EH (cell line): ENCODE results near the gene XBP1.
"Not testable (repeated sequence)": the region's sequence is repeated elsewhere in the genome, so short reads cannot be mapped to it uniquely, and the experiment has no call there.

Experiments used
- DNase-seq: peaks from one replicate; pipeline ENCODE4 v3.0.0-alpha.2; 2015; ENCODE audit warnings: low read depth

XBP1 gene

DNA sequence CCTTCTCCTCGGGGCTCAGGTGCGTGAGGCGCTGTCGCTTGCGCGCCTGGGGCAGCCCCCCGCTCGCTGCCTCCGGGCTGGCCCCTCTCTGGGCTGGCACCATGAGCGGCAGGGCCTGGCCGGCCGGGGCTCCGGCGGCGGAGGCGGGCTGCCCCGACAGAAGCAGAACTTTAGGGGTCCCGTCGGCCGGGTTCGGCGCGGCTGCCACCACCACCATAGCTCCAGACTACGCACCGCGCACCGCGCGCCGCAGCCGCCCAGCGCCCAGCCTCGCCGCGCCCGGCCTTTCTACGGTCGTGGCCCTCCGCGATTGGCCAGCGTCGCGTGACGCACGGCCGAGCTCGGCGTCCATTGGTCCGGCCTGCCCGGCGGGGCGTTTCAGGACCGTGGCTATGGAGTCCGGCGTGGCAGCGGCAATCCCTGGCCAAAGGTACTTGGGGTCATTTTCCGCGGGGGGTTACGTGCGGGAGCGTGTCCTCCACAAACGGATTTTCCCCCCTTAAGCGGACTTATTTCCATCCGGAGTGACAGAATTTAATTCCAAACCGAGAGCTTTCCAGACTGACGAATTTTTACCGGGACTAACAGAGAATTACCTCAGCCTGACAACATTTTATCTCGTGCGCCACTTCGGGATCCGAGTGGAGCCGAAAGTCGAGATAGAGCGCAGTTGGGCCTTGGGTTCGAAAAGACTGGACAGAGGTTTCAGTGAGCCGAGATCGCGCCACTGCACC lies at the start of gene XBP1:
Gene XBP1 (minus strand): TSS at position 262 of the 734 bp plus-strand sequence.
- peak; percentile 94 for DNase-seq

DNA sequence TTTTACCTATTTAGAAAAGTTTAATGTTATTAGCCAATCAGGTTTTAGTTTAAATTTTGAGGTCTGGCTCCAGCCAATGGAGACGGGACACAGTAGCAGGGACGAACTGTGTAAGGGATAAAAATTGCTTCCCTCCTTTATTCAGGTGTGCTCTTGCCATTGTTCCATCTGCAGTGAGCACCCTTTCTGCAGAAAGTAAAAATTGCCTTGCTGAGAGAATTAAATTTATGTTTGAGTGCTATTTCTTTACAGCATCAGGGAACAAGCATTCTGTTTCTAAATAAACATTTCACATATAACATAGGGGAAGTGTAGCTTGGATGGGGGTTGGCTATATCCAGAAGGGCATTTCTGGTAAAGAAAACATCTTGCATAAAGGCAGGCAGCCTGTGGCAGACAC lies 46.6 kb upstream of the XBP1 start:
- DNase-seq: no peak

DNA sequence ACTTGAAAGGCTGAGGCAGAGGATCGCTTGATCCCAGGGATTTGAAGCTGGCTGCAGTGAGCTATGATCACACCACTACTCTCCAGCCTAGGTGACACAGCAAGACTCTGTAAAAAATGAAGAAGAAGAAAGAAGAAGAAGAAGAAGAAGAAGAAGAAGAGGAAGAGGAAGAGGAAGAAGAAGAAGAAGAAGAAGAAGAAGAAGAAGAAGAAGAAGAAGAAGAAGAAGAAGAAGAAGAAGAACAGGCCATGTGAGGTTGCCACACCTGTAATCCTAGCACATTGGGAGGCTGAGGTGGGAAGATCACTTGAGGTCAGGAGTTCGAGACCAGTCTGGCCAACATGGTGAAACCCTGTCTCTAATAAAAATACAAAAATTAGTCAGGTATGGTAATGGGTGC lies 43.9 kb upstream of the XBP1 start:
- DNase-seq: not testable (repeated sequence)

DNA sequence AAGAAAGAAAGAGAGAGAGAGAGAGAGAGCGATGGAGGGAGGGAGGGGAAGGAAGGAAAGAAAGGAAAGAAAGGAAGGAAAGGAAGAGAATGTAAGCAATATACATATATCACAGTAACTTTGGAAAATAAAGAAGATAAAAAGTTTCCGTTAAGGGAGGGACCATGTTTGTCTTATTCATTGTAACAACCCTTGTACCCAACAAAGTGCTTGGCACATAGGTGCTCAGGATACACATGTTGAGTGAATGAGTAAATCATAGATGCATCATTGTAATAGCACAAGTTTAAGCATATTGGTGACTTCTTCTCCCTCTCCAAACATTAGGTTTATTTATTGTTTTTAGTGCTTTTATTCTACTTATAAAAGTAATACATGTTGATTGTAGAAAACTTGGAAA lies 43.3 kb upstream of the XBP1 start:
- no peak for DNase-seq

DNA sequence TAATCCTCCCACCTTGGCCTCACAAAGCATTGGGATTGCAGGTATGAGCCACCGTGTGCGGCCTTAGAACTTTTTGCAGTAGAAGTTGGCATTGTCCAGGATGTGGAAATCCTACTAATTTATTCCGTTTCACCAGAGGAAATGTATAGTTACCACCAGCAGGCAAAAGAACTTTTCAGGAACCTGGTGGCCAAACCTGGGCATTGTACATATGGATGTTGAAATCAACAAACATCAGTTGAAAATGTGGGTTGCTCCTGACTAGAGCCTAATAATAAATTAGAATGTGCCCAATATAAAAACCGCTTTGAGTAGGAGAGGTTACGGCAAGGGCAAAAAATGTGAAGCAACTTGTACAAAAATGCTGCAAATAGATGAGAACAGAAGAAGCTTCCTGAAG lies 40.7 kb upstream of the XBP1 start:
- DNase-seq: no peak

DNA sequence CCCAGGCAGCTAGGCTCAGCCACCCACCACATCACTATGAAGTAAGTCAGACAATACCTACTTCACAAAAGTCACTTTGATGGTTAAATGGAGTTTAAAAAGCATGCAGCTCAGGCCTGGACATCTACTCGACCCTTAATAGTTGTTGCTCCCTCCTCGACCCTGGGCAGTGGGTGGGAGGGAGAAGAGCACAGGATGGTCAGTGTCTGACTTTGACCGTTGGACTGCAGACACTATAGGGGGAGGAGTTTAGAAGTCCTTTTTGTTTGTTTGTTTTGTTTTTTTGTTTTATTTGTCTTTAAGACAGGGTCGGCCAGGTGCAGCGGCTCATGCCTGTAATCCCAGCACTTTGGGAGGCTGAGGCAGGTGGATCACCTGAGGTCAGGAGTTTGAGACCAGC lies 38.6 kb upstream of the XBP1 start:
- DNase-seq: no peak

DNA sequence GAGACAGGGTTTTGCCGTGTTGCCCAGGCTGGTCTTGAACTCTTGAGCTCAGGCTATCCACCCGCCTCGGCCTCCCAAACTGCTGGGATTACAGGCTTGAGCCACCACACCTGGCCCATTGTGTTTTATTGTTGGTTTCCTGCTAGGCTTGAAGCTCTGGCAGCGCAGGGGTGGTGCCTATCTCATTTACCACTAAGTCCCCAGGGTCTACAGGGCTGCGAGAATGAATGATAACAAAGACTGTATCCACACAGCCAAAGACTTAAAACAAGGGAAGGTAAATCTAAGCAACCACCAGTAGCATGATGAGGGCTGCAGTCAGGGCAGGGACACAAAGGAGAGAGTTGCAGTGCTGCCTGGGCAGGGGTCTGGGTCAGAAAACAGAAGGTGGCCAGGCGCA lies 37.3 kb upstream of the XBP1 start:
- DNase-seq: no peak

DNA sequence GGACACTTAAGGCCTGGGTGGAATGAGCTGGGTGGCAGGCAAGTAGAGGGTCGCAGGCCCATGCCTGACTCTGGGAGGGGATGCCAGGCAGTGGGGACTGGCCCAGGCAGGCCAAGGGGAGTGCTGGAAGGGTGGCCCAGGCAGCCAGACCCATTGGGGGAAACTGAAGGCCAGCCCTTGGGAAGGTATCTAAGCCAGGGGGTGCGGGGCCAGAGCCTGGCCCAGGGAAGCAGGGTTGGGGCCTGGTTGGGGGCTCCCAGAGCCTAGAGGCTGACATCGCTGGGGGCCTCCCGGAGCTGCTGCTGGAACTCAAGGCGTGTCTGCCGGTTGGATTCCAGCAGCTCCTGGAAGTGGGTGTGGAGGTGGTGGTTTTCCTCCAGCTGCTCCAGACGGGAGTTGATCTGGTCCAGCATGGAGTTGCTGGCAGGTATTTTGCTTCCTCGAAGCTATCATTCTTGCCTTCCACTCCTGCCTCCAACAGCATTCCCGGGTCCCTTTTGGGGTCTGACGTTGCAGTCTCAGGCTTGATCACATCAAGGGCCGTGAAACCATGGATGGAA lies 35.3 kb upstream of the XBP1 start:
- DNase-seq: no peak

DNA sequence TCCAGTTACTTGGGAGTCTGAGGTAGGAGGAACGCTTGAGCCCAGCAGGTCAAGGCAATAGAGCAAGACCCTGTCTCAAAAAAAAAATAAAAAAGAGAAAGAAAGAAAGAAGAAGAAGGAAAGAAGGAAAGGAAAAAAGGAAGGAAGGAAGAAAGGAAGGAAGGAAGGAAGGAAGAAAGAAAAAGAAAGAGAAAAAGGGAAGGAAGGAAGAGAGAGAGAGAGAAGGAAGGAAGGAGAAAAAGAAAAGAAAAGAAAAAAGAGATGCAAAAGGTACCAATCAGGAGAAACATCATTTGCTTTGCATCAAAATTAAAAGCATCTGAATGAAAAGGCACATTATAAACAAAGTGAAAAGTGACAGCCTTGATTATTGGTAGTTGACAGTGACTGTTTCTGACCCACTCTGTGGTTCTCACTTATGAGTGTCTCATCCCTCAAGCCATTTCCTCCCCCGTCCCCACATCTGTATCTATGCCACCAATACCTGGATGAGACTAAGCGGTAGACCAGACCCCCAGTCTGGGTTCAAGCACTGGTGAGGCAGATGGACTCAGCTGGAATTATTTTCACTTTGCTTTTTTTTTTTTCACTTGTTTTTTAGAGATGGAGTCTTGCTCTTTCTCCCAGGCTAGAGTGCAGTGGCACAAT lies 33.0 kb upstream of the XBP1 start:
- no peak for DNase-seq

DNA sequence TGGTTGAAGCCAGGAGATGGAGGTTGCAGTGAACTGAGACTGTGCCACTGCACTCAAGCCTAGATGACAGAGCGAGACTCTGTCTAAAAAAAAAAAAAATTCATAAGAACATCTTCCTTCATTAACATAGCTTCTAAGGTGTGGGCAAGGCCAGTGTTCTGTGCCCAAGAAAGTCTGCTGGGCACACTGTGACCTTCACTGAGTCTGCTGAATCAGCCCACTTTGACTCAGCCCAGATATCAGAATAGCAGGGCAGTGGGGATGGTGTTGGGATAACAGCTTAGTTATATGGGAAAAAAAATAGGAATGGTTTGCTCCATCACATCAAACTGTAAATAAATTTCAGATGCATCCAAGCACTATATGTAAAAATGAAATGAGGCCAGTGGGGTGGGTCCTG lies 32.4 kb upstream of the XBP1 start:
- no peak for DNase-seq

DNA sequence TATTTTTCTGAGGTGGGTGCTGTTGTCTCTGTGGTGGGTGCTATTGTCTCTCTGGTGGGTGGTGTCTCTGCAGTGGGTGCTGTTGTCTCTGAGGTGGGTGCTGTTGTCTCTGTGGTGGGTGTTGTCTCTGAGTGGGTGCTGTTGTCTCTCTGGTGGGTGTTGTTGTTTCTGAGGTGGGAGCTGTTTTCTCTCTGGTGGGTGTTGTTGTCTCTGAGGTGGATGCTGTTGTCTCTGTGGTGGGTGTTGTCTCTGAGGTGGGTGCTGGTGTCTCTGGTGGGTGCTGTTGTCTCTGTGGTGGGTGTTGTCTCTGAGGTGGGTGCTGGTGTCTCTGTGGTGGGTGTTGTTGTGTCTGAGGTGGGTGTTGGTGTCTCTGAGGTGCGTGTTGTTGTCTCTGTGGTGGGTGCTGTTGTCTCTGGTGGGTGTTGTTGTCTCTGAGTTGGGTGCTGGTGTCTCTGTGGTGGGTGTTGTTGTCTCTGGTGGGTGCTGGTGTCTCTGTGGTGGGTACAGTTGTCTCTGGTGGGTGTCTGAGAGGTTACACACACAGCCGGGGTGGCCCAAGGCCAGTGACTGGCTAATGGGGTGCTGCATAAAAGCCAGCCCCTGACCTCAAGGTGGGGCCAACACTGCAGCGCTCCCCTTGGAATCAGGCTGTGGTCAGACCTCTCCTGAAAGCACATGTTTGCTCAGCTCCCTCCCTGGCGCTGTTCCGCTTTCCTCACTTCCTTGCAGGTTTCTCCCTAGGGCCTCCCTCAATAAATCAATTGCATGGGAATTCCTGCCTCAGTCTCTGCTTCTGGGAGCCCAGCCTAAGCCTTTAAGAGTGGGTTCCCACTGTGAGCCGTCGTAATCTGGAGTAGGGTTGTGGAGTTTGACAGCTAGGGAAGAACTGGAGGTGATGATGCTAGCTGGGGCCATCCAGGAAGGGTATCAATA lies 31.0 kb upstream of the XBP1 start:
- DNase-seq: no peak

DNA sequence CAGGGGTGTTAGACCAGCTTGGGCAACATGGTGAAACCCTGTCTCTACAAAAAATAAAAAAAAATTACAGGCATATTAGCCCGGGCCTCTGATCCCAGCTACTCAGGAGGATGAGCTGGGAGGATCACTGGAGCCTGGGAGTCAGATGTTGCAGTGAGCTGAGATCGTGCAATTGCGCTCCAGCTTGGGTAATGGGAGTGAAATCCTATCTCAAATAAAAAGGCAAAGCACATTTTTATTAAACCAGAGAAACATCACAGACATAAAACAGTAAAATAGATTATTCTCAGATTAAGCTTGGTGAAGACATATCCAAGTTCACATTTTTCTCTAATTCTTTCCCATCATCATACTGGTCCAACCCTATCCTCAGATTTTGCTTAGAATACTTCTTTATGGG lies 30.1 kb upstream of the XBP1 start:
- DNase-seq: no peak

DNA sequence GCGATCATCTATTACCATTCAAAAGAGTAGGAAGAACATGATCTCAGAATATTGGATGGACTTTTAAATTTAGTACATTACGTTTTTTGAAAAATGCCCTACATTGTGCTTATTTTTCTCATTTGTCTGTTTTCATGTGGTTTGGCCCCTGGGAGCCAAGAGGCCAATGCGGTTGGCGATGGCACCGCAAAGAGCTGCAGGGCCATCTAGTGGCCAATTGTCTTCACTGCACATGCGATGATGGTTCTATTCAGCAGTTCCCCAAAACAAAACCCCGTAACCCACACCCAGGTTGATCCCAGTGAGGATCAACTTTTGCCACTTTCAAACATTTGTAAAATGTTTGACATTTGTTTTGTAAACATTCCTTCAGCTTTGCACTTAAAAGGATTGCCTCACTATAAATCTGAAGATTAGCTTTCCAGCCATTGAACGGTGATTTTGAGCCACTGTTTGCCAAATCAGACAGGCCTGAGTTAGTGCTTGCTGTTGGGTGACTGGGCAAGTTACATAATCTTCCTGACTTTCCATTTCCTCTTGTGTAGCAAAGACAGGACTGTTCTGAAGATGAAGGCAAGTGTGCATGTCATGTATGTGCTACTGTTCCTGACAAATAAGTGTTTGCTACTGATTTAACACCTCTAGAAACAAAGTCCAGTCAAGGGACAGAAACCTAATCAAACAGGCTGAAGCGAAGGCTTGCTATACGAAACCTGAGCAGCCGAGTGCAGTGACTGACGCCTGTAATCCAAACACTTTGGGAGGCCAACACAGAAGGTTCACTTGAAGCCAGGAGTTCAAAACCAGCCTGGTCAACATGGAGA lies 29.2 kb upstream of the XBP1 start:
- peak; percentile 72 for DNase-seq

DNA sequence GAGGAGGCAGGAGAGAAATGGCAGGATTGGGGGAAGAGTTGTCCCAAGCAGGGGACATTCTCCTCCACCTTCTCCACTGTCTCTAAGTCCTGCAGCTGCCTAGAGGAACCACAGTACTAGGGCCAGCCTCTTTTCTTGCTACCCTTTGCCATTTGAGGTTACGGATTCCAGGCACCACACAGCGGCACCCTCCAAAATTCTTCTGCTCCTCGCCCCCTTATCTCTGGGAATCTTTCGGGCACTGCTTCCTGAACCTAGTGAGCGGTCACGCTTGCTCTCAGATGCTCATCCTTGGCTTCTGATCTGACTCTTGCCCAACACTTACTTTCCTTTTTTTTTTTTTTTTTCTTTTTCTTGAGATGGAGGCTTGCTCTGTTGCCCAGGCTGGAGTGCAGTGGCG lies 26.6 kb upstream of the XBP1 start:
- no peak for DNase-seq

DNA sequence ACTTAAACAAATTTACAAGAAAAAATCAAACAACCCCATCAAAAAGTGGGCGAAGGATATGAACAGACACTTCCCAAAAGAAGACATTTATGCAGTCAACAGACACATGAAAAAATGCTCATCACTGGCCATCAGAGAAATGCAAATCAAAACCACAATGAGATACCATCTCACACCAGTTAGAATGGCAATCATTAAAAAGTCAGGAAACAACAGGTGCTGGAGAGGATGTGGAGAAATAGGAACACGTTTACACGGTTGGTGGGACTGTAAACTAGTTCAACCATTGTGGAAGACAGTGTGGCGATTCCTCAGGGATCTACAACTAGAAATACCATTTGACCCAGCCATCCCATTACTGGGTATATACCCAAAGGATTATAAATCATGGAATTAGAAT lies 26.1 kb upstream of the XBP1 start:
- DNase-seq: not testable (repeated sequence)

DNA sequence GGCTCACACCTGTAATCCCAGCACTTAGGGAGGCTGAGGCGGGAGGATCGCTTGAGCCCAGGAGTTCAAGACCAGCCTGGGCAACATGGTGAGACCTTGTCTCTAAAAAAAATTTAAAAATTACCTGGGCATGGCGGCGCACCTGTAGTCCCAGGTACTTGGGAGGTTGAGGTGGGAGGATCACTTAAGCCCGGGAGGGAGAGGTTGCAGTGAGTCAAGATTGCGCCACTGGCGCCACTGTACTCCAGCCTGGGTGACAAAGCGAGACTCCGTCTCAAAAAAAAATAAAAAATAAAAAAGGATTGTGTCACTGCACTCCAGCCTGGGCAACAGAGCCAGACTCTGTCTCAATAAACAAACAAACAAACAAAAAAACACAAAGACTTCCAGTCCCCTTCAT lies 24.1 kb upstream of the XBP1 start:
- not testable (repeated sequence) for DNase-seq

DNA sequence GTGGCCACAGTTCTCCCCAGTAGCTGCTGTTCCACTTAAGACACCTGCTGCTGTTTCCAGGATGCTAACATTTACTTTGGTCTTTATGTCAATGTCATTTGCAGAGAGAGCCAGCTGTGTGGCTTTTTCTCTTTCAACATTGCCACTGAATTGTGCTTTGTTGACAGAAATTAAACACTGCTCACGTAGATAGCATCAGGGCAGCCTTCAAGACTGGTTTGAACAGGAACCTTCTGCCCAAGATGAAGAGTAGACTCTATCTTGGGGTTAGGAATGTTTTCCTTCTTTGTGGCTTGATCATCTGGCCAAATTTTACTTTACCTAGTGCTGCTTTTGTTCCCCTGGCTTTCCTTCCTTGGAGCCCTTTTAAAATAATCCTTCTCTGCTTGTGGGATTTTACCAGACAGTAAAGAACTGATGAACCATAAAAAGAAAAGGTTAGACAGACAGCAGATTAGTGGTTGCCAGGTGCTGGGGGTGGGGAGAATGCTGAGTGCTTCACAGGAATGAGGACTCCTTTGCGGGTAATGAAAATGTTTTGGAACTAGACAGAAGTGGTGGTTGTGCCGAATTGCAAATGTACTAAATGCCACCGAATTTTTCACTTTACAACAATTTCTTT lies 22.7 kb upstream of the XBP1 start:
- no peak for DNase-seq

DNA sequence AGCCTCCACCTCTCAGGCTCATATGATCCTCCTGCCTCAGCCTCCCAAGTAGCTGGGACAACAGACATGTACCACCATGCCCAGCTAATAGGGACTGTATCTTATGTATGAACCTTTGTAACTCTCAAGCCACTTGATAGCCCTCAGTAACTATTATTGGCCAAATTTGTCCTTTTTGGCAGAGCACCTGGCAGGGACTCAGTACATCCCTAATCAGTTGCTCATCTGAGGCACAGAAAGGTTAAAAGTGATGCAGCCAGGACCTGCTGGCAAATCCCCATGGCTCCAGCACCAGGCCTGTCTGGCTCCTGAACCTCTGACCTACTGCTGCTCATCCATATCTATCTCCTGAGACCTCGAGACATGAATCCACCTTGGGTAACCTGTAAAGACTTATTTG lies 21.1 kb upstream of the XBP1 start:
- no peak for DNase-seq

DNA sequence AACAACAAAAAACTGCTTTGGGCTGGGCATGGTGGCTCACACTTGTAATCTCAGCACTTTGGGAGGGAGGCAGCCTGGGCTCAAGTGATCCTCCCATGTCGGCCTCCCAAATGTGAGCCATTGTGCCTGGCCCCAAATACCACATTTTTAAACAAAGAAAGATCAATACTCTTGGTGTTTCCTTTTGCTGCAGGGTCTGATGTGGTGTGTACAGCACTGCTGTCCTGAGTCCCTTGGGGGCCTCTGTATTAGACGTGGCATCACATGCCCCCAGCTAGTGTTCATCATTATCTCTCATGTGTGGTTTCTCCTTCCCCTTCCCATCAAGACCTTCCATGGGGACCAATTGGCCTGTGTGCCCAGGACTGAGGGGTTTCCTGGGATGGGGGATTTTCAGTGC lies 20.5 kb upstream of the XBP1 start:
- DNase-seq: no peak

DNA sequence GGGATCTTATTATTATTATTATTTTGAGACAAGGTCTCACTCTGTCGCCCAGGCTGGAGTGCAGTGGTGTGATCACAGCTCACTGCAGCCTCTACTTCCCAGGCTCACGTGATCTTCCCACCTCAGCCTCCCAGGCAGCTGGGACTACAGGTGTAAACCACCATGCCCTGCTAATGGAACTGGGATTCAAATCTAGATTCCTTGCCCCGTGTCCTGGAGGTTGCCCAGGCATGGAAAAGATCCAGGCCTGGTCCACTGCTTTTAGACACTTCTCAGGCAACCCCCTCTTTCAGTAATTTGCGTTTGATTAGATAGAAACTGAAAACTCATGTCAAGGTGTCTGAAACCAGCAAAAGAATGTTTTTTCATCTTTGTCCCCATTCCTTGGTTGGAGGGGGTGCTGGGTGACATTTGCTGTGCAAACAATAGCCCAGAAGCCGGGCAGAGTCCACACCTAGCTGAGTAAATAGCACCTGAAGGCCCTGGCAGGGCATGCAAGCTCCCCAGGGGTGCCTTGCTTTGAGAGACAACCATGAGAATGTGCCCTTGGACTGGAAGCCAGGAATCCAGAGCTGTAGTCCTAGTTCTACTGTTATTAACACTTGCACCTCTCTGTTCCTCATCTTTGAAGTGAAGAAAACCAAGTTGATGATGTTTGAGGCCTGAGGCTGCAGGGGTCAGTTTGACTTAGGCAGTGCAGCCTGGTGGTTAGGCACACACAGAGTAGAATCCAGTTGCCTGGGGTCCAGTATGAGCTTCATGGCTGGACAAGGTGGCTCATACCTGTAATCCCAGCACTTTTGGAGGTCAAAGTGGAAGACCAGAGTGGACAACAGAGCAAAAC lies 19.1 kb upstream of the XBP1 start:
- DNase-seq: no peak
